Neural progenitor cell (in vitro differentiated cells): ENCODE data around the gene ZNF423. TPM values are rescaled to one million over a fixed set of nuclear protein-coding genes. Genes with fewer than 3 reads are reported as not detected.
A peak's percentile ranks its signal among the peaks of the same experiment; 100 is the strongest.

ENCODE experiments used
- DNase-seq: peaks from one replicate; pipeline ENCODE4 v3.0.0-alpha.2; 2016; ENCODE audit warnings: low spot score
- H2AFZ ChIP-seq: fragments of 200-600 bp; sonication (generic); replicated peaks from 2 replicates; pipeline ENCODE4 v1.6.1; 2016; ENCODE audit warnings: antibody characterized with exemption
- H3F3A ChIP-seq: fragments of 200-600 bp; sonication (generic); 2 replicates; pipeline ENCODE4 v1.6.1; 2016; ENCODE audit warnings: antibody characterized with exemption, low read depth
- H3K27ac ChIP-seq: fragments of 200-600 bp; sonication (generic); 2 replicates; pipeline ENCODE4 v1.5.1; 2016; ENCODE audit warnings: mild to moderate bottlenecking
- H3K27me3 ChIP-seq: fragments of 200-600 bp; sonication (generic); 2 replicates; pipeline ENCODE4 v1.6.1; 2016; ENCODE audit warnings: mild to moderate bottlenecking, moderate library complexity
- H3K36me3 ChIP-seq: fragments of 200-600 bp; sonication (generic); 2 replicates; pipeline ENCODE4 v1.5.1; 2016
- H3K4me1 ChIP-seq: fragments of 200-600 bp; sonication (generic); 2 replicates; pipeline ENCODE4 v1.6.1; 2016; ENCODE audit warnings: mixed run types
- H3K4me2 ChIP-seq: fragments of 200-600 bp; sonication (generic); 2 replicates; pipeline ENCODE4 v1.6.1; 2016
- H3K4me3 ChIP-seq: fragments of 200-600 bp; sonication (generic); 2 replicates; pipeline ENCODE4 v1.5.1; 2016
- H3K79me2 ChIP-seq: fragments of 200-600 bp; sonication (generic); 2 replicates; pipeline ENCODE4 v1.6.1; 2016; ENCODE audit warnings: low read depth
- H3K9ac ChIP-seq: fragments of 200-600 bp; sonication (generic); 2 replicates; pipeline ENCODE4 v1.6.1; 2016
- H3K9me3 ChIP-seq: fragments of 200-600 bp; sonication (generic); 2 replicates; pipeline ENCODE4 v1.5.1; 2016; ENCODE audit warnings: low read depth
- H4K20me1 ChIP-seq: fragments of 200-600 bp; sonication (generic); 2 replicates; pipeline ENCODE4 v1.6.1; 2016; ENCODE audit warnings: low read depth
- H3K27ac Mint-ChIP-seq: 3 replicates; pipeline ENCODE4 v1.8.0; 2021; ENCODE audit warnings: mixed read lengths
- H3K27me3 Mint-ChIP-seq: 2 replicates; pipeline ENCODE4 v1.8.0; 2022; ENCODE audit warnings: low read depth, mild to moderate bottlenecking, inconsistent platforms, moderate library complexity, mixed read lengths; ENCODE audit not compliant: insufficient read depth
- H3K36me3 Mint-ChIP-seq: 3 replicates; pipeline ENCODE4 v1.8.0; 2021; ENCODE audit warnings: mixed read lengths
- H3K4me1 Mint-ChIP-seq: 3 replicates; pipeline ENCODE4 v1.8.0; 2021; ENCODE audit warnings: mixed read lengths
- H3K4me3 Mint-ChIP-seq: 3 replicates; pipeline ENCODE4 v1.8.0; 2021; ENCODE audit warnings: mild to moderate bottlenecking, moderate library complexity, mixed read lengths
- H3K9me3 Mint-ChIP-seq: 3 replicates; pipeline ENCODE4 v1.8.0; 2020; ENCODE audit warnings: mixed read lengths
- CTCF ChIP-seq: fragments of 200-600 bp; sonication (generic); IDR thresholded peaks from 2 replicates; pipeline ENCODE4 v1.5.1; 2017; ENCODE audit warnings: antibody characterized with exemption, mild to moderate bottlenecking
- EZH2 ChIP-seq: fragments of 200-600 bp; sonication (generic); IDR thresholded peaks from 2 replicates; pipeline ENCODE4 v1.6.1; 2017; ENCODE audit warnings: antibody characterized with exemption, mild to moderate bottlenecking, moderate library complexity
- EZH2phosphoT487 ChIP-seq: fragments of 200-600 bp; sonication (generic); IDR thresholded peaks from 2 replicates; pipeline ENCODE4 v1.6.1; 2017; ENCODE audit warnings: antibody characterized with exemption
- total RNA-seq: library from RNA; depleted of rRNA; stranded (reverse); fragments of >200 nt; gene quantifications from 2 replicates; pipeline ENCODE4 v1.2.3, GENCODE V29; 2015; ENCODE audit warnings: low replicate concordance

The ZNF423 gene
- total RNA-seq, 1 donor from 2014 or later: 21.9 TPM

GRCh38 chr16:49779979-49780378, 75.9 kb downstream of the ZNF423 start:
- Mint-ChIP-seq H3K4me3 (no peak overlapping the region), H3K4me1 (peaks cover 52% of the 10 kb centered on the region), H3K27me3 (no peaks in the 10 kb centered on the region), H3K9me3 (no peaks in the 10 kb centered on the region), H3K27ac (peak overlapping the region; percentile 54), H3K36me3 (peaks cover 23% of the 10 kb centered on the region)
- no peak overlapping the region for H2AFZ ChIP-seq
- no peak for DNase-seq
- peaks cover 17% of the 10 kb centered on the region for H3K4me1 ChIP-seq
- peaks cover 63% of the 10 kb centered on the region for H3K79me2 ChIP-seq
- H3F3A ChIP-seq: peaks cover 33% of the 10 kb centered on the region
- H4K20me1 ChIP-seq: peaks cover 43% of the 10 kb centered on the region
- TF ChIP-seq CTCF (no peak), EZH2 (no peak)
- no peaks in the 10 kb centered on the region for H3K36me3 ChIP-seq
- H3K27me3 ChIP-seq: no peaks in the 10 kb centered on the region
- H3K4me3 ChIP-seq: no peak overlapping the region
- H3K4me2 ChIP-seq: no peak overlapping the region
- H3K9me3 ChIP-seq: no peaks in the 10 kb centered on the region
- no peak overlapping the region for H3K9ac ChIP-seq
- no peak overlapping the region for H3K27ac ChIP-seq

DNA sequence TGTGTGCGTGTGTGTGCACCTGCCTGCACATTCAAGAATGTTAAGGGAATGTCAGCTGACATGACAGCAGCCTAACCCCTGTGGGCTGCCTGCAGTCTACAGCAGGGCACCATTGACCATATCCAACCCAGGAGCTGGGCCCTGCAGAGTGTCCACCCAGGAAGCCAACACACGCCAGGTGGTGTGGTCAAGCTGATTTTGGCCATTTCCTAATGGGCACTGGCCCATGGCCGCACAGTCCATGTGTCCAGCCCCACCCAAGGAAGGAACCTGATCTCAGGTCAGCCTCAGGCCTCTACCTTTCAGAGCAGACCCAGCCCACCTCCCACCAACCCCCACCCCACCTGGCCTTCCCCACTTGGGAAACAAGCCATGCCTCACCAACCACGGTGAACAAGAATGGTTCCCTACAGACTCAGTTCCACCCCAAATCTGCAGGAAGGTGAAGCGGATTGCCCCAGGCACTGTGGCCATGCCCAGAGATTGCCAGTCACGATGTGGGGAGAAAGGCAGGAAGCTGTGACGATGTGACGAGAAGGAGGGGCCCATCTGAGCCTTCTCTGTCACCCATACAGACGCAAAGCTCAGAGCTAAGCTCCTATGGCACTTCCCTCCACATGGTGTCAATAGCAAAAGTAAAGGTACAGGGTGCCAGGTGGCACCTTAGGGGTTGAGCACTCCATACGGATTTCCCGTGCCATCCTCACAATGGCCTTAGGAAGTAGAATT, 77.5 kb downstream of the ZNF423 start:
- H3K4me1 ChIP-seq: peaks cover 27% of the 10 kb centered on the region
- peaks cover 53% of the 10 kb centered on the region for H4K20me1 ChIP-seq
- H3K36me3 ChIP-seq: no peaks in the 10 kb centered on the region
- peaks cover 66% of the 10 kb centered on the region for H3K79me2 ChIP-seq
- Mint-ChIP-seq H3K9me3 (no peaks in the 10 kb centered on the region), H3K4me3 (no peak overlapping the region), H3K27me3 (peaks cover 2% of the 10 kb centered on the region), H3K36me3 (peaks cover 15% of the 10 kb centered on the region), H3K4me1 (peaks cover 62% of the 10 kb centered on the region), H3K27ac (no peak overlapping the region)
- no peak overlapping the region for H3K27ac ChIP-seq
- H3K9me3 ChIP-seq: no peaks in the 10 kb centered on the region
- H3K9ac ChIP-seq: no peak overlapping the region
- H3F3A ChIP-seq: peaks cover 37% of the 10 kb centered on the region
- no peaks in the 10 kb centered on the region for H3K27me3 ChIP-seq
- DNase-seq: no peak
- no peak overlapping the region for H2AFZ ChIP-seq
- TF ChIP-seq EZH2: no peak
- no peak for TF ChIP-seq EZH2phosphoT487
- no peak for TF ChIP-seq CTCF
- no peak overlapping the region for H3K4me2 ChIP-seq
- no peak overlapping the region for H3K4me3 ChIP-seq

DNA sequence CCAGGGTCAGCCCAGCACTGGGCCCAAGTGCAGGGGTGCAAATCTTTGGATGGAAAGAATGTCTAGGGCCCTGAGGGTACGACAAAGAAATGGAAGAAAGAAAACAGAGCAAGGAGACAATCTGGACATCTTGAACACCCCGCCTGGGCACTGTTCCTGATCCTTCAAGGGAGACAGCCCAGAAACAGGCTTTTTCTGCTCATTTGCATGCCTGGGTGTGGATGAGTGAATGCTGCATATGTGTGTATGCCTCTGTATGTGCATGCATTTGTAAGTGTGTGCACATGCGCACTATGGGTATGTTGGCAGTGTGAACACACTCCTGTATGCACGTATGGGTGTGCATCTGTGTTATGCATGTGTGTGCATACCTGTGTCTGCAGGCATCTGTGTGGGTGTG, 79.2 kb downstream of the ZNF423 start:
- Histone ChIP-seq H3K27ac (peak overlapping the region; percentile 8), H3K79me2 (peaks cover 70% of the 10 kb centered on the region), H3K4me3 (no peak overlapping the region), H2AFZ (no peak overlapping the region), H3K4me2 (peak overlapping the region; percentile 63), H3F3A (peaks cover 37% of the 10 kb centered on the region), H3K4me1 (peaks cover 27% of the 10 kb centered on the region), H3K36me3 (no peaks in the 10 kb centered on the region), H3K9ac (no peak overlapping the region), H3K9me3 (no peaks in the 10 kb centered on the region), H4K20me1 (peaks cover 59% of the 10 kb centered on the region), H3K27me3 (no peaks in the 10 kb centered on the region)
- no peak for DNase-seq
- Mint-ChIP-seq H3K9me3 (no peaks in the 10 kb centered on the region), H3K27ac (peak overlapping the region; percentile 90), H3K4me3 (peak overlapping the region; percentile 55), H3K27me3 (peaks cover 2% of the 10 kb centered on the region), H3K36me3 (peaks cover 22% of the 10 kb centered on the region), H3K4me1 (peaks cover 61% of the 10 kb centered on the region)
- no peak for TF ChIP-seq CTCF
- TF ChIP-seq EZH2phosphoT487: no peak
- TF ChIP-seq EZH2: no peak
